GM18499 (cell line): ENCODE measurements around the gene UVRAG.
"Not testable (repeated sequence)": the region's sequence is repeated elsewhere in the genome, so short reads cannot be mapped to it uniquely, and the experiment has no call there.

Experiments used
- ATAC-seq: cut with Tn5 transposase; IDR thresholded peaks from one replicate; pipeline ENCODE4 v1.9.1; 2021; ENCODE audit warnings: moderate number of reproducible peaks; ENCODE audit not compliant: insufficient read depth, unreplicated experiment

Gene UVRAG

DNA sequence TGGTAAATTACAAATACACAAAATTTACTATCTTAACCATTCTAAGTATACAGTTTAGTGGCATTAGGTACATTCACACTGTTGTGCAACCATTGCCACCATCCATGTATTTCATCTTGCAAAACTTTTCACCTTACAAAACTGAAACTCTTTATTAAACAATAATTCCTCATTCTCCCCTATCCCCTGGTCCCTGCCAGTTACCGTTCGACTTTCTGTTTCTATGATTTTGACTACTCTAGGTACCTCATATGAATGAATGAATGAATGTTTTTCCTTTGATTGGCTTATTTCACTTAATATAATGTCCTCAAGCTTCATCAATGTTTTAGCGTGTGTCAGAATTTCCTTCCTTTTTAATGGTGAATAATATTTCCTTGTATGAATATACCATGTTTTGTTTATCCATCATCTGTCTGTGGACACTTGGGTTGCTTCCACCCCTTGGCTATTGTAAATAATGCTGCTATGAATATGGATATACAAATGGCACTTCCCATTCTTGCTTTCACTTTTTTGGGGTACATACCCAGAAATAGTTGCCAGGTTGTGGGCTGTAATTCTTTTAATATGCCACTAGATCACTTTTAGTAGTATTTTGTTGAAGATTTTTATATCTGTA lies 93.0 kb downstream of the UVRAG start:
- ATAC-seq: no peak

DNA sequence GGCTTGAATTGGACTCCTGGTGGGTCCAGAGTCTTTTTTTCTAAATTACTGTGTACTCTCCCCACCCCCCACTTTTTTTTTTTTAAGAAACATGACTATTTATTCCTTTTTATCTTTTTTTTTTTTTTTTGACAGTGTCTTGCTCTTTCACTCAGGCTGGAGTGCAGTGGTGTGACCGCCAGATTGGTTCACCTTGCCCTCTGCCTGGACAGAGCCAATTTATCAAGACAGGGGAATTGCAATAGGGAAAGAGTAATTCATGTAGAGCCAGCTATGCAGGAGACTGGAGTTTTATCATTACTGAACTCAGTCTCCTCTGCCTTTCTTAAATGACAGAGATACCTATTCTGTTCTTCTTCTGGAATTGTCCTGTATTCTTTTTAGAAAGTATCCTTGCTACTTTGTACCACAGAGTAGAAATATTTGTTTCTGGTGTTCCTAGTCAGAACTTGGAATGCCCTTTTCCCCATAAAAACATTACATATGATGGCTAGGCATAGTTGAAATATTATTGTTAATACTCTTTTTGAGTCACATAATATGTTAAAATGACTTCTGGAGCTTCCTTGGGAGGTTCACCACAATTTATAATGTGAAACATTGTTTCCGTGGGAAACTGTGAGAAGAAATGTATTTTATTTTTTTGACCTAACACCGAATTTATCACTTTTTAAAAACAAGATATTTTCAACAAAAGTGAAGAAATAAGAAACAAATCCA lies 95.6 kb downstream of the UVRAG start:
- ATAC-seq: no peak

DNA sequence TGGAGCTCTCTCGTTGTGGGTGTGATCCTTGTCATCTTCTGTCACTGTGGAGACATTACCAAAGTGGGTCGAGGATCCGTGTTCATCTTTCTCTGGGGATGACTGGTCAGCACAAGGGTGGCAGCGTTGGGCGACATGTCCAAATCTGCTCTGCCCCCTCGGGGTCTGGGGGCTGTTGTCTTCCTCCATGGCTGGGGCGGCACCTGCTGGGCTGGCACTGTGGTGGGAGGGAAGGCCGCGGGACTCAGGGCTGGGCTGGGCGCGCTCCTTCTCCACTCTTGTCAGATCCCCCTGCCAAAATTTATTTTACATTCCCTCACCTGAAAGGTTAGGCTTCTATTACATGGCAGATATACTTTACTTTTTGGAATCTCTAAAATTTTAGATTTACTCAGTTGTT lies 96.4 kb downstream of the UVRAG start:
- ATAC-seq: no peak

DNA sequence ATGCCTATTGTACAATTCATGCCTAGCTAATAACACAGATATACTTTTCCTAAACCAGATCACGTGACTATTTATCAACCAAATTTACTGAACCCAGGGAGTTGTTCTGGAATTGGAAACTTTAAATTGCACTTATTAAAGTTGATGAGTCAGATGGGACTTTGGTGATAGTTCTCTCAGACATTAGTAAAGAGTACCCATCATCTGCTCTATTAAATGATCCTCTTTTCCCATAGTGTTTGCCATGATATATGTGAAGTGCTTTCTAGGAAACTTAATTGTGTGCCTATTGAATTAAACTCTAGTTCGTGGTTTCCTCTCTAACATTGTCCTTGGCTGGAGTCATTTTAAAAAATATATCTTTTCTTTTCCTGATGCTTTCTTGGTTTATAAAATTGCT lies 99.0 kb downstream of the UVRAG start:
- ATAC-seq: no peak

DNA sequence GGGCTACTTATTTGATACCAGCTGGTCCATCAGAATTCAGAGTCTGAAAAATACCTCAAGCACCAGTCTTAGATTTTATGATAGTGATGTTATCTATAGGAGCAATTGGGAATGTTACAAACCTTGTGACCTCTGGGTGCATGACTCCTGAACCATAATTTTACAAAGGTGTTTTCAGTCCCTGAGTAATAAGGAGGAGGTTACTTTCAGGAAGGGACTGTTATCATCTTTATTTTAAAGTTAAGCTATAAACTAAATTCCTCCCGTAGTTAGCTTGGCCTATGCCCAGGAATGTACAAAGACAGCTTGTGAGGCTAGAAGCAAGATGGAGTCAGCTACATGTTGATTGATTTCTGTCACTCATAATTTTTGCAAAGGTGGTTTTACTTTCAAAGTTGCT lies 101.9 kb downstream of the UVRAG start:
- no peak for ATAC-seq

DNA sequence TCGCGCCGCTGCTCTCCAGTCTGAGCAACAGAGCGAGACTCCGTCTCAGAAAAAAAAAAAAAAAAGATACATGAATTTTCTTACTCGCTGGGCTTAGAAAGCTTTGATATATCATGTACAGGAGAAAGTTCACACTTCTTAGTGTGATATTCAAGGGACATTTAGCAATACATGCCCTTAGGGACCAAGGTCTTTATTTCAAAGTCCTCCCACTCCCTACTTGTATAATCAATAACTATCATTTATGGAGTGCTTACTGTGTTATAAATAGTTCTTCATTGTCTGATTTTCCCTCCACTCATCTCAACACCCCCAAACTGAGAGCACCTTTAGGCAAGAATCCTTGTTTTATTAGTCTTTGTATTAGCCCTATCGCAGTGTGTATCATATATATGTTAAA lies 103.3 kb downstream of the UVRAG start:
- no peak for ATAC-seq

DNA sequence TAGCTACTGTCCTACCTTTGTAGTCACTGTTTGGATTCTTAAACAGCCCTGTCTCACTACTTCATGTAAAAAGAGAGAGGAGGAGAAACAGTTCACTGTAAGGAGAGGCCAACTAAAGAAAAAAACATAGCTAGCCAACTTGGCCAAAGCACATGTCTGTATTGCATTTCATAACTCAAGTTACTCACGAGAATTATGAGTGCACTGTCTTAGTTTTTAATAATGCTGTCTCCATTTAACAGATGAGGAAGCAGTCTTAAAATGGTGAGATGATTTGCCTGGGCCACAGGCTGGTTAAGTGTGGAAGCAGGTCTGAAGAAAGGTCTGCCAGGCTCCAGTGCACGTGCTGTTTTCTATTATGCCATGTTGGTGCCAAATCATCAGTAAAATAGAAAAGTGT lies 104.5 kb downstream of the UVRAG start:
- ATAC-seq: no peak

DNA sequence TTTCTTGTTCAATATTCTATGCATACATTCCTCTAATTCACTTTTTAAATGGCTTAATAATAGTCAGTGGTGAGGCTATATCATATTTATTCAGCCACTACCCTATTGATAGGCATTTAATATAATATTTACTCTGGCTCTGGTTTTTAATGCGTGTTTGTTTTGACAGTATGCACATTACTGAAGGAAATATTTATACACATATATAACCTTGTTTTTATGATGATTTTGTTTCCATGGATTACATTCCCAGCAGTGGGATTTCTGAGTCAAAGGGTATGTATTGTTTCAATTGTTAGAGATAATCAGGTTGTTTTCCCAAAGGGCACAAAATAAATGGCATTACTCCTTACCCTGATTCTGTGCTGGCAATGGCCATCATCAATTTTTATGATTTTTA lies 105.8 kb downstream of the UVRAG start:
- no peak for ATAC-seq

DNA sequence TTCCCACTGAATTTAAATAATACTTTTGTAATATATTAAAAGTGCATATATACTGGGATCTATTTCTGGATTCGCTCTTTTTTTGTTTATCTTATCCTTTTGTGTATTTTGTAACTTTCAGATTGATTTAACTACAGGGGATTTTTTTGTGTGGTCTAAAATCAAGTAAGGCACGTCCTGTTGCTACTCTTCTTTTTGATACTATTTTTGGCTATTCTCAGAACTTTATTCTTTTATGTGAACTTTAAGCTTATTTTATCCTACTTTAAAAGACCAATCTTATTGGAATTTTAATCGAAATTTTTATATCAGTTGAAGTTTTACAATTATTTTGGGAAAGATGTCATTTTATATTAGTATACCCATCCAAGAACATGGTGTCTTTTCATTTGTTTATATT lies 106.8 kb downstream of the UVRAG start:
- no peak for ATAC-seq

DNA sequence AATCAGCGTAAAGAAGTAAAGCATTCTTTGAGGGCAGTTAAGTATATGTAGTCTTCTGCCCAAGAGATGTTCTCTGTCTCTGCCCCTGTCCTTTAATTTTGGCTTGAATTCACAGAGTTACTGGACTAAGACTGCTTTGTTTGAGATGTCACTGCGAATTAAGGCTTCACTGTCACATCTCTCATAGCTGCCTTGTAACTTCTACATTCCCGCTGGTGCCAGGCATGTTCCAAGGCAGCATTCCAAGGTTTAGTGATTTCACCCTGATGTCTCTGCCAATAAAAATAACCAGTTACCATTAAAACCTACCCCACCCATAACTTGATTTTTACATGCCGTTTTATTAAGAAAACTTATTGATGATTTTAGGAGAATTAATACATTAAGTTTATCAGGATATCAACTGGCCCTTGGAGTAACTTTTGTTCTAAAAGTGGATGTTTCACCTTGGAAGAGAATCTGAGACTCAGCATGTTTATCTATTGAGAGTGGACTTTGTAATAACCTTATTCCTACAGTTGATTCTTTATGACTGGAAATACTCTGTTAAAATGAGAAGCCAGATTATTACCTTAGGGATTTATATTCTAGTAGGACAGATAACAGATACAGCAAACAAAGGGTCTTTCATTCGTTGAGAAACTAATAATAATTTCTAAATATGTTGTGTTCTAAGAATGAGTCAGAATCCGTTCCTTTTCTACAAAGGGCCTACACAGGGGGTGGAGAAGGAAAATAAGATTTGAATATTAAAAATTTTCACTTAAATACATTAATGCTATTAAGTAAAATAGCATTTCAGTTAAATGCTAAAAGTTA lies 110.2 kb downstream of the UVRAG start:
- ATAC-seq: peak; percentile 51

DNA sequence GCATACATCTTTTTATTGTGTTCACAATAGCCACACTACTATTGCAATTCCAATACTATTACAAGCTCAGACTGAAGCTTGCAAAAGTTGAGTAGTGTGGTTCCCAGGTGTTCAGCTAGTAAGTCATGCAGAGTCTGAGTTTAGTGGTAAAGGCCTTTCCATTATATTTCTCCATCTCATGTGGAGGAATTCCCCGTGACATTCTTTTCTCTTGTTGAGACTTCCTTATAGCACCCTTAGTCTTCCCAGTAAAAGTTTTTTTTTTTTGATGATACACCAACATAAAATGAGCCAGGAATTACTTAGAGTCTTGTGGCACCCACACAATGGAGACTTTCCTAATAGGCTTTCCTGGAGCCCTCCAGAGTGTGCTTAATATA lies 110.8 kb downstream of the UVRAG start:
- peak; percentile 14 for ATAC-seq

DNA sequence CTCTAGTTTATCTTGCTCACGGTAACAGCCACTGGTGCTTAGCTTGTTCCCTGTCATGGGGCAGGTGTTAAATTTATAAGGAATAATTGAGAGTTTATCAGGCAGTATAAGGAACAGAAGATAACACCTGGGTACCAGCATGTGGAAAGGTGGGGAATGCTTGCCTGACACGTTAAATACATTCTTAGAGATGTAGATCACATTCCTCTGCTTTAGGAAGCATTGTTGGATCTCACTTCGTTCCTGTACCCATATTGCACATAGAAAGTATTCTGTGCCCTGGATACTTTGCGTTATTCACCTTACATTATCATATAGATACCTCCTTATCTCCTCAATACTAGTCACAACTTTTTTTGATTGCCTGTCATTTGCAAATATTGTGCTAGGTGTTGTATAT lies 114.7 kb downstream of the UVRAG start:
- ATAC-seq: no peak

DNA sequence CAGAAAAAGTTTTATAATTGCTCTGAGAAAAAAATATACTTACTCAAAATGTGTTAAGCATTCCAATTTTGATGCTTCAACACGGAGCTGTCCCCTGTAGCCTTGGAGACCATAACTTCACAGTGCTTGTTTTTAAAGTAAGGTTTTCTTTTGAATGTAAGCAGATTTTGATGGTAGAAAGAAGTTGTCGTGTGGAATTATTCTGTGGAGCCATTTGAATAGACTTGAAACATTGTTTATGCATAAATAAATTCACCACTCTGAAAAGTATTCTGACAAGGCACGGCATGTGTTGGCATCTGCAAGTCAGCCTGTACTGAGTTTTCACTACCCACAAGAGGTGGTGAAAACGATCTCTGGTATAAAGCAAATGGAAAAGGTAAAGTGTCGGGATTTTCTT lies 115.5 kb downstream of the UVRAG start:
- no peak for ATAC-seq

DNA sequence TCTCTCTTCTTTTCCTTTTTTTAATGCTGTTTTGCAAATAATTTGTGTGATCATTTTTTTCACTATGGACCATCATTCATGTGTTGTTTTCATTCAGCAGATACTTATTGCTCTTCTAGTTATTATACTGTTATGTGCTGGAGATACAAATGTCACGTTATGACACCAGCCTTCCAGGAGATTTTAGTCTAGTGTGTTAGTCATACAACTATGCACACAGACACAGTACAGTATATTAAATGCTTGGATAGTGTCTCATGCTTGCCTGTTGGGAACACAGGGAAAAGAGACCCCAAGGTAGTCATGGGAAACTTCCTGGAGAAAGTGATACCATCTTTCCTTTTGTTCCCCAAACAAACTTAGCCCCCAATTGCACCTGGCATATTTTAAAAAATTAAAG lies 116.1 kb downstream of the UVRAG start:
- ATAC-seq: no peak

DNA sequence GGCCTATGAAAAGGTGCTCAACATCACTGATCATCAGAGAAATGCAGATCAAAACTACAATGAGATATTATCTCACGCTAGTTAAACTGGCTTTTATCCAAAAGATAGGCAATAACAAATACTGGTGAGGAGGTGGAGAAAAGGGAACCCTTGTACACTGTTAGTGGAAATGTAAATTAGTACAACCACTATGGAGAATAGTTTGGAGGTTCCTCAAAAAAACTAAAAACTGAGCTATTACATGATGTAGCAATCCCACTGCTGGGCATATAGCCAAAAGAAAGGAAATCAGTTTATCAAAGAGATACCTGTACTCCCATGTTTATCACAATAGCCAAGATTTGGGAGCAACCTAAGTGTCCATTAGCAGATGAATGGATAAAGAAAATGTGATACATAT lies 118.7 kb downstream of the UVRAG start:
- ATAC-seq: not testable (repeated sequence)

DNA sequence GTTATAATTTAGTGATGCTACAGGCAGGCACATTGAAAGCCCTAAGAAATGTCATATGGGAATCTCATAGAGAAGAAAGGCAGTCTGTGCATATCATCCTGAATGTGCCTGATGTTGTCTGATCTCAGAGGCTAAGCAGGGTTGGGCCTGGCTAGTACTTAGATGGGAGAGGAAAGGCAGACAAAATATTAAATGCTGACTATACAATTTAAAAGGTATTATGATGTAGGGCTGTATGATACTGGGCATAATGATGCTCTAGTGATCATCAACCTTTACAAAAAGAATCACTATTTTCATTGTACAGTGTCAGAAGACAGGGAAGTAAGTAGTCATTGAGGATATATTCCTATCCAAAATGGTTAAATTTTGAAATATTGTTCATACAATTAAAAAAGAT lies 119.8 kb downstream of the UVRAG start:
- ATAC-seq: no peak

DNA sequence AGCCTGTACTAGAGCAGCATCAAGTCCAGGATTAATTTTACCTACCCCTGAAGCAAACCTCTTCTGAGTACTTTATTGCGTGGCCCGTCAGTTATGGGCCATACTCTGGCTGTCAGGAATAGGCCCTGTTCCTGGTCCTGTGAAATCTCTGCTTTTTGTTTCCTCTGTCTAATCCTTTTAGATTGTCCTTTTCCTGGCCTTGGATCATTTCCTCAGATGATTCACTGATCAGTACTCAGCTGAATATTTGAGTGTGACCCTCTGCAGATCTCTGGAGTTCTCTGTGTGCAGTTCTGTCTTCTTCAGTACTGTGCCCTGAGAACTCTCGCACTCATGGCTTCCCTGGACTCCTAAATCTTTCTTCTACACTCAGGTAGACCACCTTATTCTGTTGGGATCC lies 123.5 kb downstream of the UVRAG start:
- ATAC-seq: no peak

DNA sequence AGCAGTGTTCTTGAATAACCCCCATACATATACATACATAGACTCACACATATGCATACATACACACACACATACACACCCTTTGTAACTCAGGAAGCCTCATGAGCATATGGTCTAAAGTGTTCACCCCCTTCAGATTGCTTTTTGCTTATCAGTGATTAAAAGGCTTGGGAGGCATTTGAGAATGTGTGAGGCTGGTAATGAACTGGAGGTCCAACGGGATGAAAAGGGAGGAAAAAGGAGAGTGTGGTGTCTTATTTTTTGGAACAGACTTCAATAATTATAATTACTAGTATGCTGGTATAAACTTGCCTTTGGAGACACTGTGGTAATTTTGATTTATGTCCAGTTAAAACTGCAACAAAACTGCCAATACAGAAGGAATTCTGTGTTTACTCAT lies 124.5 kb downstream of the UVRAG start:
- no peak for ATAC-seq

DNA sequence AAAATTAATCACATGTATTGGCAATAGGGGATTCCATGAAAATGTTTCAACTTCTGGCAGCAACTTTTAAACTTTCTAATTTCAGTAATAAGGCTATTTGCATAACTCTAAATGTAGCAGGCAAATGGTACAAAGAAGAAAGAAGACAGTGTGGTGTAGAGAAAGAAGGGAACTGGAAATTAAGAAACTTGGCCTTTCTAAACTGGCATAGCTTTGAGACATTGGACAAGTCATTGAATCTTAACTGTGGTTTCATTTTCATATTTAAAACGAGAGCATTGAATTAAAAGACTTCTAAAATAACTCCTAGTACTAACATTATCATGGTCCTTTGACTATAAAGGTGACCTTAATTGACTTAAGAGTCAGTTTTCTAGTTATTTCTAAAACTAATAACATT lies 125.0 kb downstream of the UVRAG start:
- ATAC-seq: no peak

DNA sequence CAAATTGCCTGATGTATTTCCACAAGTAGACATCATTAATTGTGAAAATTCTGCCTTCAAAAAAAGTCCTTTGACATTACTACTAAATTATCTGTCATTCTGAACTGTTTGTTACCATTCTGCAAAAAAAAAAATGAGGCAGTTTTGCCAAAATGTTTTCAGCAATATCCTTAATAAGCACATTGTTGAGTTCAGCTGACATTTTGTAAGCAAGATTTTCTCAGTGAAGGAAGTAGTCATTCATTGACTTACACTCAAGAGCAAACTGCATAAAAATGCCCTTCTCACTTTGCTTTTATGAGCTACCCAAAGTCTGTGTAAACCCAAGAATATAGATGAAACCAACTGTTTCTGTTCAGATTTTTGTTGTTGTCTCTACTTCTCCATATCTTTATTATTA lies 125.9 kb downstream of the UVRAG start:
- ATAC-seq: no peak

DNA sequence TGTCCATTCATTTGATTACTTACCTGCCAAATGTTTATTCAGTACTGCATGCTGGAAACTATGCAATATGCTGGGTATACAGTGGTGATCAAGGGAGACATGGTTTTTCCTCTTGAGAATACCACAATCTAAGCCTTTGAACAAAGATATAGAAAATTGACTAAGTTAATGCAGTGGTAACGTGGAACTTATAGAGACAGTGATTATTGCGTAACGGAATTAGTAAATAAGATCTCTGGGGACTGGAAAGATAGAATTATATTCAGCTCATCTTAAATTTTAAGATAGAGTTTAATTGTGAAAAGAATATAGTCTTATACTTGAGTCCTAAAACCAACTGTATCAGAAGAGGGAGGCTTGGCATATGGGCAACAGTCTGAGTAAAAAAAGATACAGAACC lies 129.5 kb downstream of the UVRAG start:
- ATAC-seq: no peak

DNA sequence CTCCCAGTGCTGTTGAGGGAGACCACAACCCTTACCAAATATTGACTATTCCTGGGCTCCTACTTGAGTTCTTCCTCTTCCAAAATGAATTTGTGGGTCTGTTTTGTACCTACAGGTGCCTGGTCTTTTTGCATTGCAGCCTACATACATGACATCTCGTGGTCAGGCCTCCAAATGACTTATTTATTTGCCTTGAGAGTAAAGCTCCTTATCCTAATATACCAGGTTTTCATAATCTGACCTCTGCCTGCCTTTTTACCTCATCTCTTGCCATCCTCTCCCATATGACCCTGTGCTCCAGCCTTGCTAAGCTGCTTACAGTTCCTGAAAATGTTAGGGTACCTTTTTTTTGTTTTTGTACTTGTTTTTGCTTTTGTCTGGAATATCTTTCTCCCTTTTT lies 130.4 kb downstream of the UVRAG start:
- no peak for ATAC-seq
